AG09309 (cell line): ENCODE data around the gene FILIP1.

Experiments
- DNase-seq: peaks from one replicate; pipeline ENCODE4 v3.0.0-alpha.2; 2010; ENCODE audit warnings: low read depth
- H3K4me3 ChIP-seq: 2 replicates; pipeline ENCODE4 v1.5.1; 2011; ENCODE audit warnings: mild to moderate bottlenecking, low read depth, low read length, moderate library complexity; ENCODE audit not compliant: control insufficient read depth
- TF ChIP-seq, protein P1 (sequence below): IDR thresholded peaks from 2 replicates; pipeline ENCODE4 v1.5.1; 2011; ENCODE audit warnings: mild to moderate bottlenecking, low read depth, low read length, inconsistent platforms; ENCODE audit not compliant: insufficient read depth, control insufficient read depth; ENCODE audit errors: missing control alignments

FILIP1 gene

DNA sequence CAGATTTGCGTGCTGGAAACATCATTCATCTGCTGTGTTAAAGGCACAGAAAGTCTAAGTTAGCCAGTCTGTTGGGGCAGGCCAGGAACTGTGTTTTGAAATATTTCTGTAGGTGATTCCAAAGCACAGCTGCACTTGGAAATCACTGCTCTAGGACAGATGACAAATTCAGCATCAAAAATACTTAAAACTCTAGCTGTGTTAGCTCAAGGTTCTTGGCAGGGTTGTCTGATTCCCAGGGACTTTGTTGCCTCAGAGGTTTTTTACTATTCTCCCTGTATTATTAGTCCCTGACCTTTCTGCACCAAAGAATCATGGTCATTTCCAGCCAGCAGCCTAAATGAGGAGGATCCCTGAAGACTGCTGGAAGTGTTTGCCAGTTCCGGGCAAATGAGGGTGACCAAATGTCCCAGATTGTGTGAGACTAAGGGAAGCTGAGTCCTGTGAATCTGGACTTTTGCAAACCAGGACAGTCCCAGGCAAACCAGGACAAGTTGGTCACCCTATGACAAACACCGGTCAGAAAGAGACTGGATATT is 124.7 kb downstream of the FILIP1 start:
- H3K4me3 ChIP-seq = no peak overlapping the region
- DNase-seq = no peak
- TF ChIP-seq, protein P1, sequence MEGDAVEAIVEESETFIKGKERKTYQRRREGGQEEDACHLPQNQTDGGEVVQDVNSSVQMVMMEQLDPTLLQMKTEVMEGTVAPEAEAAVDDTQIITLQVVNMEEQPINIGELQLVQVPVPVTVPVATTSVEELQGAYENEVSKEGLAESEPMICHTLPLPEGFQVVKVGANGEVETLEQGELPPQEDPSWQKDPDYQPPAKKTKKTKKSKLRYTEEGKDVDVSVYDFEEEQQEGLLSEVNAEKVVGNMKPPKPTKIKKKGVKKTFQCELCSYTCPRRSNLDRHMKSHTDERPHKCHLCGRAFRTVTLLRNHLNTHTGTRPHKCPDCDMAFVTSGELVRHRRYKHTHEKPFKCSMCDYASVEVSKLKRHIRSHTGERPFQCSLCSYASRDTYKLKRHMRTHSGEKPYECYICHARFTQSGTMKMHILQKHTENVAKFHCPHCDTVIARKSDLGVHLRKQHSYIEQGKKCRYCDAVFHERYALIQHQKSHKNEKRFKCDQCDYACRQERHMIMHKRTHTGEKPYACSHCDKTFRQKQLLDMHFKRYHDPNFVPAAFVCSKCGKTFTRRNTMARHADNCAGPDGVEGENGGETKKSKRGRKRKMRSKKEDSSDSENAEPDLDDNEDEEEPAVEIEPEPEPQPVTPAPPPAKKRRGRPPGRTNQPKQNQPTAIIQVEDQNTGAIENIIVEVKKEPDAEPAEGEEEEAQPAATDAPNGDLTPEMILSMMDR = no peak

DNA sequence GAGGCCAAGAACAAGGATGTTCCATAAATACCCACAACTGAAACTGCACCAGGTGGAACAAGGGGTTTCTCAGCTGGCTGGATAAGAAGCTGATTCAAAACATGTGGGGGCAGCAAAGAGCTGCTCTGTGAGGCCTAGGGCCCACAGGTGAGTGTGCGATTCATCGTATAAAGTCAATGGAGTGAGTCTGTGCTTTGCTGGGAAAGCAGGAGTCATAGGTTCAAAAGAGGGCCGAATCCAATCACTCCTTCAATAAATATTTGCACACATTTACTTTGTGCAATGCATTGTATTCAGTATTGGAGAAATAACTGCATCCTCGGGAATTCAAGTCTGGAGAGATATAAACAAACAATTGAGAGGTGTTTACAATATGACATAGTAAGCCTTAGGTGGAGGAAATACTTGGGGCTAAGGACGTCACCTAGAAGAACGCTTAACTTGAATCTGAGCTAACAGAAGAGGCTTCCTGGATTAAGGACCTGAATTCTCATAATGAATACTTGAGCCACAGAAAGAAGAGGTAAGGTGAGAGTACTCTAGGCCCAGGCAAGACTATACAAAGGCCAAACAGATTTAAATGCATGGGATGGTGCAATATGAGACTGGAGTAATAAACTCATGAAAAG is 125.3 kb downstream of the FILIP1 start:
- no peak for DNase-seq
- no peak overlapping the region for H3K4me3 ChIP-seq
- TF ChIP-seq, protein P1 = peak; percentile 53

DNA sequence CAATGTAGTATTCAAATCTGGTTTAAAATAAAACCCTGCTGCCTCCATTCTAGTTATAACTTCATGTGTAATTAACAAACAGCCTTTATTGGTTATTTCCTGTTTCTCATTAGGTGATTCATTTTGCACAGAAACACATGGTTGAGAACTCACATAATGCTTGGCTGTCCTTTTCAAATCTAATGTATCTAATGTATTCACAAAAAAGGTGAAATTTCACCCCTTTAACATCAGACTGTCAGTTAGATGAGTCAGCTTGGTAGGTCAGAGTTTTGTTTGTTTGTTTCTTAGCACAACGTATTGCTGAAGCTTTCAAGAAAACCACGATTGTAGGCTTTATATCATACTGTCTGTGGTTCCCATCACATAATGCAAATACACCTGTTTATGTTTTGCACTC is 130.3 kb downstream of the FILIP1 start:
- H3K4me3 ChIP-seq = no peak overlapping the region
- no peak for DNase-seq
- TF ChIP-seq, protein P1 = no peak

DNA sequence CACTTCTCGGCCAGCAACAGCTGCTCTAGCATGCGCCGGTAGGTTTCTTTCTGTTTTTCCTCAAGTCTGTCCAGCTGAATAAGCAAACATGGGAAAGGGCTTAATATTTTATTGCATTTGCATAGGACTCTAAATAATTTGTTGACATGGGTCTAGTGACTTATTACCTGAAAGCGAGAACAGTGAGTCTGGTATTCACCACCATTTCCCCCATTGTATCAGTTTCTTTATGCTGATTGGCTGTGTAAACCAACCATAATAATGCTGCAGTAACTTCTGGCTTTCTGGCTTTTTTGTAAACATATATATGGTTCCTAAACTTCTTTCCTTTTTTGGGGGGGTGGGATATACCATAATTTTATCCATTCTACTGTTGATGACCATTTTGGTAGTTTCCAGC is 140.0 kb downstream of the FILIP1 start:
- TF ChIP-seq, protein P1 = no peak
- no peak for DNase-seq
- H3K4me3 ChIP-seq = no peak overlapping the region

DNA sequence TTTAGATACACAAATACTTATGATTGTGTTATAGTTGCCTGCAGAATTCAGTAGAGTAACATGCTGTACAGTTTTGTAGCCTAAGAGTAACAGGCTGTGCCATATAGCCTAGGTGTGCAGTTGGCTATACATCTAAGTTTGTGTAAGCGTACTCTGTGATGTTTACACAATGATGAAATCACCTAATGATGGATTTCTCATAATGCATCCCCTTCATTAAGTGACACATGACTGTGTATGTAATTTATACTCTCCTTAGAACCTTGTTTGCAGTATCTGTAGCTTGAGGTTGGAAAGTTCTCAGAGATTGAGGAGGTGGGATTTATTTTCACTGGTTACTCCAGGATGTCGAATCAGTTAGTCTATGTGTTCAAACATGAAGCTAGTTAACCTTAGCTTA is 142.0 kb downstream of the FILIP1 start:
- TF ChIP-seq, protein P1 = no peak
- DNase-seq = no peak

DNA sequence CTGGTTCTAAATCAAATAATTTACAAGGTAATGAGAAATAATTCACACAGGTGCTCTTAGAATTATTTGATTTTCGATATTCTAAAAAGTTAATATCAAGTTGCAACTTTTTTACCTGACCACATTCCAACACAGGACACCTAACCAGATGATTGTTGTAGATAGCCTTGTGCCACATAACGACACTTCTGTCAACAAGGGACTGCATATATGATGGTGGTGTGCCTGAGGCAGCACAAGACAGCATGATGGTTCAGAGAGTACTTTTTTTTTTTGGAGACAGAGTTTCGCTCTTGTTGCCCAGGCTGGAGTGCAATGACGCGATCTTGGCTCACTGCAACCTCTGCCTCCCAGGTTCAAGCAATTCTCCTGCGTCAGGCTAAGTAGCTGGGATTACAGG is 142.8 kb downstream of the FILIP1 start:
- H3K4me3 ChIP-seq = no peak overlapping the region
- TF ChIP-seq, protein P1 = no peak

More for the DNA sequence above, 142.0 kb downstream of the FILIP1 start:
- H3K4me3 ChIP-seq = no peak overlapping the region

More for the DNA sequence above, 142.8 kb downstream of the FILIP1 start:
- no peak for DNase-seq
